Measurements from ENCODE around the gene IL22RA1. TPM values are rescaled to one million over a fixed set of nuclear protein-coding genes. Genes with fewer than 3 reads are reported as not detected.

The IL22RA1 gene
- total RNA-seq, 1 donor from 2014 or later, result 0.87 TPM

GRCh38 chr1:24136956-24137539 is 5.9 kb downstream of the IL22RA1 start:
- Histone ChIP-seq H3K27ac (no peak overlapping the region), H3K4me3 (no peak overlapping the region), H3K27me3 (no peaks in the 10 kb centered on the region), H3K4me1 (no peaks in the 10 kb centered on the region), H3K9me3 (no peaks in the 10 kb centered on the region), H3K36me3 (no peaks in the 10 kb centered on the region)
- ATAC-seq, result no peak
- no peak for TF ChIP-seq CTCF (IDR thresholded peaks at IDR 0.05)
- DNase-seq, result peak; percentile 44
- intact Hi-C loops (cut with DNase I), result no loop called here

GRCh38 chr1:24134376-24134775 is 8.6 kb downstream of the IL22RA1 start:
- Histone ChIP-seq H3K36me3 (no peaks in the 10 kb centered on the region), H3K4me3 (no peak overlapping the region), H3K27me3 (no peaks in the 10 kb centered on the region), H3K27ac (no peak overlapping the region), H3K4me1 (no peaks in the 10 kb centered on the region), H3K9me3 (no peaks in the 10 kb centered on the region)
- peak; percentile 5 for DNase-seq
- ATAC-seq, result no peak
- intact Hi-C loops (cut with DNase I), result no loop called here
- TF ChIP-seq CTCF (IDR thresholded peaks at IDR 0.05), result no peak

GRCh38 chr1:24133819-24134218 is 9.1 kb downstream of the IL22RA1 start:
- Histone ChIP-seq H3K9me3 (no peaks in the 10 kb centered on the region), H3K4me3 (no peak overlapping the region), H3K27me3 (no peaks in the 10 kb centered on the region), H3K36me3 (no peaks in the 10 kb centered on the region), H3K4me1 (no peaks in the 10 kb centered on the region), H3K27ac (no peak overlapping the region)
- intact Hi-C loops (cut with DNase I), result no loop called here
- DNase-seq, result no peak
- no peak for TF ChIP-seq CTCF (IDR thresholded peaks at IDR 0.05)
- no peak for ATAC-seq

GRCh38 chr1:24130385-24130784 is 12.6 kb downstream of the IL22RA1 start:
- no peak overlapping the region for H3K27ac ChIP-seq
- H3K36me3 ChIP-seq, result no peaks in the 10 kb centered on the region
- no peaks in the 10 kb centered on the region for H3K4me1 ChIP-seq
- ATAC-seq (no peak), DNase-seq (no peak)
- no peaks in the 10 kb centered on the region for H3K27me3 ChIP-seq
- H3K4me3 ChIP-seq, result no peak overlapping the region
- intact Hi-C loops (cut with DNase I), result no loop called here
- H3K9me3 ChIP-seq, result no peaks in the 10 kb centered on the region
- TF ChIP-seq CTCF (IDR thresholded peaks at IDR 0.05), result no peak

- TF ChIP-seq CTCF (IDR thresholded peaks at IDR 0.05), result no peak
- no peaks in the 10 kb centered on the region for H3K27me3 ChIP-seq
- no peaks in the 10 kb centered on the region for H3K9me3 ChIP-seq
- no peaks in the 10 kb centered on the region for H3K36me3 ChIP-seq
- no peak for ATAC-seq
- no peak overlapping the region for H3K4me3 ChIP-seq
- H3K27ac ChIP-seq, result no peak overlapping the region
- peak; percentile 6 for DNase-seq
- no peaks in the 10 kb centered on the region for H3K4me1 ChIP-seq
- intact Hi-C loops (cut with DNase I), result no loop called here
Observed at GRCh38 chr1:24127801-24128363, 15.1 kb downstream of the IL22RA1 start.

Measured in upper lobe of right lung (tissue), 1 donor.